ENCODE data around the gene RPS16.

DNA sequence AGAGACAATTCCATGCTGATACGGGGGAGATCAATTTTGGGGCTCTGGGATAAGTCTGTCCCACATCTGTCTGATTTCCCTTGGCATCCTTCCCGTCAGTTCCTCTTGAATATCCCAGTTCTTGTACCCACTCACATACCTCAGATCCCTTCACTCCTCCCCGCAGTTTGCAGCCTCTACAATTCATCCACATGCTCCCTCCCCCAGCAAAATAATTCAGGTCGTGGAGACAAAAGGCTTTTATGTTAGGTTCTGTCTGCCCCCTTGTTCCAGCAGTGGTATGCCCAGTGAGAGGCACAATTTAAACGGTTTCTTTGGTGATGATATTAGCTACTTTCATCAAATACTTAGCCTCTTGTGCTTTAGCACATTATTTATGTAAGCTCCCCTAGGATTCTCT lies 9.6 kb downstream of the RPS16 start:
- TF ChIP-seq, protein P1, sequence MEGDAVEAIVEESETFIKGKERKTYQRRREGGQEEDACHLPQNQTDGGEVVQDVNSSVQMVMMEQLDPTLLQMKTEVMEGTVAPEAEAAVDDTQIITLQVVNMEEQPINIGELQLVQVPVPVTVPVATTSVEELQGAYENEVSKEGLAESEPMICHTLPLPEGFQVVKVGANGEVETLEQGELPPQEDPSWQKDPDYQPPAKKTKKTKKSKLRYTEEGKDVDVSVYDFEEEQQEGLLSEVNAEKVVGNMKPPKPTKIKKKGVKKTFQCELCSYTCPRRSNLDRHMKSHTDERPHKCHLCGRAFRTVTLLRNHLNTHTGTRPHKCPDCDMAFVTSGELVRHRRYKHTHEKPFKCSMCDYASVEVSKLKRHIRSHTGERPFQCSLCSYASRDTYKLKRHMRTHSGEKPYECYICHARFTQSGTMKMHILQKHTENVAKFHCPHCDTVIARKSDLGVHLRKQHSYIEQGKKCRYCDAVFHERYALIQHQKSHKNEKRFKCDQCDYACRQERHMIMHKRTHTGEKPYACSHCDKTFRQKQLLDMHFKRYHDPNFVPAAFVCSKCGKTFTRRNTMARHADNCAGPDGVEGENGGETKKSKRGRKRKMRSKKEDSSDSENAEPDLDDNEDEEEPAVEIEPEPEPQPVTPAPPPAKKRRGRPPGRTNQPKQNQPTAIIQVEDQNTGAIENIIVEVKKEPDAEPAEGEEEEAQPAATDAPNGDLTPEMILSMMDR (IDR thresholded peaks at IDR 0.05) = no peak
- no peak for TF ChIP-seq POLR2A (IDR thresholded peaks at IDR 0.05)
- no peak for TF ChIP-seq EP300 (IDR thresholded peaks at IDR 0.05; ENCODE audit: low read depth)
- TF ChIP-seq POLR2AphosphoS5 (IDR thresholded peaks at IDR 0.05) = no peak
